ENCODE data around the gene NTPCR.
"Not testable (repeated sequence)": the region's sequence is repeated elsewhere in the genome, so short reads cannot be mapped to it uniquely, and the experiment has no call there.

Gene NTPCR

GRCh38 chr1:232986527-232986922 lies 36.1 kb downstream of the NTPCR start:
- no peak for FAIRE-seq

GRCh38 chr1:232987046-232987773 lies 36.8 kb downstream of the NTPCR start:
- FAIRE-seq = no peak

- FAIRE-seq = no peak
These were observed 37.3 kb downstream of the NTPCR start for GRCh38 chr1:232987774-232988140.

- FAIRE-seq = no peak
These were observed 38.2 kb downstream of the NTPCR start for GRCh38 chr1:232988572-232989040.

- FAIRE-seq = no peak
These were observed 40.0 kb downstream of the NTPCR start for GRCh38 chr1:232990176-232991128.

- no peak for FAIRE-seq
These were observed 40.8 kb downstream of the NTPCR start for GRCh38 chr1:232991238-232991637.

- no peak for FAIRE-seq
These were observed 41.8 kb downstream of the NTPCR start for GRCh38 chr1:232992227-232992626.

- FAIRE-seq = no peak
These were observed 43.1 kb downstream of the NTPCR start for GRCh38 chr1:232993555-232993954.

GRCh38 chr1:232995189-232995588 lies 44.8 kb downstream of the NTPCR start:
- no peak for FAIRE-seq

GRCh38 chr1:232996143-232996542 lies 45.7 kb downstream of the NTPCR start:
- no peak for FAIRE-seq

- no peak for FAIRE-seq
These were observed 47.7 kb downstream of the NTPCR start for GRCh38 chr1:232998138-232998537.

GRCh38 chr1:232998646-232999045 lies 48.2 kb downstream of the NTPCR start:
- FAIRE-seq = no peak

GRCh38 chr1:232999956-233000625 lies 49.7 kb downstream of the NTPCR start:
- no peak for FAIRE-seq

GRCh38 chr1:233003638-233004037 lies 53.2 kb downstream of the NTPCR start:
- not testable (repeated sequence) for FAIRE-seq

GRCh38 chr1:233004451-233004850 lies 54.0 kb downstream of the NTPCR start:
- FAIRE-seq = no peak

- no peak for FAIRE-seq
These were observed 54.7 kb downstream of the NTPCR start for GRCh38 chr1:233005156-233005555.

GRCh38 chr1:233005703-233006102 lies 55.3 kb downstream of the NTPCR start:
- FAIRE-seq = no peak

- FAIRE-seq = no peak
These were observed 55.7 kb downstream of the NTPCR start for GRCh38 chr1:233006108-233006507.

- FAIRE-seq = no peak
These were observed 56.1 kb downstream of the NTPCR start for GRCh38 chr1:233006541-233006973.

GRCh38 chr1:233010146-233010545 lies 59.7 kb downstream of the NTPCR start:
- no peak for FAIRE-seq

GRCh38 chr1:233012021-233012420 lies 61.6 kb downstream of the NTPCR start:
- no peak for FAIRE-seq

- FAIRE-seq = no peak
These were observed 65.6 kb downstream of the NTPCR start for GRCh38 chr1:233015965-233016364.

GRCh38 chr1:233016798-233017197 lies 66.4 kb downstream of the NTPCR start:
- no peak for FAIRE-seq
